Measurements from ENCODE around the gene PDCD1LG2. TPM values are rescaled to one million over a fixed set of nuclear protein-coding genes. Genes with fewer than 3 reads are reported as not detected.

The PDCD1LG2 gene
- polyA plus RNA-seq, 1 donor, result 0.60 TPM

GRCh38 chr9:5554254-5554653, 43.9 kb downstream of the PDCD1LG2 start:
- Histone ChIP-seq H3K36me3 (ENCODE audit: control insufficient read depth, insufficient read depth, low read length) (no peaks in the 10 kb centered on the region), H3K4me1 (ENCODE audit: control insufficient read depth, insufficient read depth, low read length) (no peaks in the 10 kb centered on the region), H3K27me3 (ENCODE audit: control insufficient read depth, insufficient read depth, low read length) (no peaks in the 10 kb centered on the region), H3K9me3 (ENCODE audit: control insufficient read depth, low read depth, low read length) (no peaks in the 10 kb centered on the region), H3K27ac (ENCODE audit: low read length) (no peak overlapping the region), H3K4me3 (ENCODE audit: low read length) (no peak overlapping the region)
- WGBS (ENCODE audit: insufficient coverage, low lambda C conversion rate), result no CpG with 5 or more reads among the region's 4 CpGs
- DNase-seq, result no peak

- Histone ChIP-seq H3K4me3 (ENCODE audit: low read length) (no peak overlapping the region), H3K36me3 (ENCODE audit: control insufficient read depth, insufficient read depth, low read length) (no peaks in the 10 kb centered on the region), H3K27ac (ENCODE audit: low read length) (no peak overlapping the region), H3K9me3 (ENCODE audit: control insufficient read depth, low read depth, low read length) (no peaks in the 10 kb centered on the region), H3K27me3 (ENCODE audit: control insufficient read depth, insufficient read depth, low read length) (no peaks in the 10 kb centered on the region), H3K4me1 (ENCODE audit: control insufficient read depth, insufficient read depth, low read length) (no peaks in the 10 kb centered on the region)
- no CpG with 5 or more reads among the region's 5 CpGs for WGBS (ENCODE audit: insufficient coverage, low lambda C conversion rate)
- DNase-seq, result no peak
Measured at GRCh38 chr9:5556101-5556705, 45.9 kb downstream of the PDCD1LG2 start.

- Histone ChIP-seq H3K9me3 (ENCODE audit: control insufficient read depth, low read depth, low read length) (no peaks in the 10 kb centered on the region), H3K4me1 (ENCODE audit: control insufficient read depth, insufficient read depth, low read length) (no peaks in the 10 kb centered on the region), H3K27me3 (ENCODE audit: control insufficient read depth, insufficient read depth, low read length) (no peaks in the 10 kb centered on the region), H3K36me3 (ENCODE audit: control insufficient read depth, insufficient read depth, low read length) (no peaks in the 10 kb centered on the region), H3K4me3 (ENCODE audit: low read length) (no peak overlapping the region), H3K27ac (ENCODE audit: low read length) (no peak overlapping the region)
- no CpG with 5 or more reads among the region's 7 CpGs for WGBS (ENCODE audit: insufficient coverage, low lambda C conversion rate)
- no peak for DNase-seq
Measured at GRCh38 chr9:5557606-5558587, 47.6 kb downstream of the PDCD1LG2 start.

GRCh38 chr9:5559659-5560058, 49.3 kb downstream of the PDCD1LG2 start:
- Histone ChIP-seq H3K36me3 (ENCODE audit: control insufficient read depth, insufficient read depth, low read length) (no peaks in the 10 kb centered on the region), H3K9me3 (ENCODE audit: control insufficient read depth, low read depth, low read length) (no peaks in the 10 kb centered on the region), H3K27ac (ENCODE audit: low read length) (no peak overlapping the region), H3K27me3 (ENCODE audit: control insufficient read depth, insufficient read depth, low read length) (no peaks in the 10 kb centered on the region), H3K4me3 (ENCODE audit: low read length) (no peak overlapping the region), H3K4me1 (ENCODE audit: control insufficient read depth, insufficient read depth, low read length) (no peaks in the 10 kb centered on the region)
- WGBS (ENCODE audit: insufficient coverage, low lambda C conversion rate), result 78% methylated on average over 1 of the region's 2 CpGs
- DNase-seq, result no peak

- H3K9me3 ChIP-seq (ENCODE audit: control insufficient read depth, low read depth, low read length), result no peaks in the 10 kb centered on the region
- no peak overlapping the region for H3K4me3 ChIP-seq (ENCODE audit: low read length)
- H3K36me3 ChIP-seq (ENCODE audit: control insufficient read depth, insufficient read depth, low read length), result no peaks in the 10 kb centered on the region
- H3K27ac ChIP-seq (ENCODE audit: low read length), result no peak overlapping the region
- WGBS (ENCODE audit: insufficient coverage, low lambda C conversion rate), result 100% methylated on average over 1 of the region's 4 CpGs
- no peaks in the 10 kb centered on the region for H3K4me1 ChIP-seq (ENCODE audit: control insufficient read depth, insufficient read depth, low read length)
- no peak for DNase-seq
- no peaks in the 10 kb centered on the region for H3K27me3 ChIP-seq (ENCODE audit: control insufficient read depth, insufficient read depth, low read length)
Measured at GRCh38 chr9:5560443-5561100, 50.2 kb downstream of the PDCD1LG2 start.

GRCh38 chr9:5561828-5562488, 51.6 kb downstream of the PDCD1LG2 start:
- Histone ChIP-seq H3K27ac (ENCODE audit: low read length) (no peak overlapping the region), H3K4me1 (ENCODE audit: control insufficient read depth, insufficient read depth, low read length) (no peaks in the 10 kb centered on the region), H3K36me3 (ENCODE audit: control insufficient read depth, insufficient read depth, low read length) (no peaks in the 10 kb centered on the region), H3K27me3 (ENCODE audit: control insufficient read depth, insufficient read depth, low read length) (no peaks in the 10 kb centered on the region), H3K9me3 (ENCODE audit: control insufficient read depth, low read depth, low read length) (no peaks in the 10 kb centered on the region), H3K4me3 (ENCODE audit: low read length) (no peak overlapping the region)
- DNase-seq, result no peak
- WGBS (ENCODE audit: insufficient coverage, low lambda C conversion rate), result 100% methylated on average over 1 of the region's 1 CpG

GRCh38 chr9:5562806-5563416, 52.6 kb downstream of the PDCD1LG2 start:
- Histone ChIP-seq H3K4me1 (ENCODE audit: control insufficient read depth, insufficient read depth, low read length) (no peaks in the 10 kb centered on the region), H3K27me3 (ENCODE audit: control insufficient read depth, insufficient read depth, low read length) (no peaks in the 10 kb centered on the region), H3K36me3 (ENCODE audit: control insufficient read depth, insufficient read depth, low read length) (no peaks in the 10 kb centered on the region), H3K9me3 (ENCODE audit: control insufficient read depth, low read depth, low read length) (no peaks in the 10 kb centered on the region), H3K4me3 (ENCODE audit: low read length) (no peak overlapping the region), H3K27ac (ENCODE audit: low read length) (no peak overlapping the region)
- no peak for DNase-seq
- 88% methylated on average over 2 of the region's 5 CpGs for WGBS (ENCODE audit: insufficient coverage, low lambda C conversion rate)

- H3K9me3 ChIP-seq (ENCODE audit: control insufficient read depth, low read depth, low read length), result no peaks in the 10 kb centered on the region
- no peaks in the 10 kb centered on the region for H3K36me3 ChIP-seq (ENCODE audit: control insufficient read depth, insufficient read depth, low read length)
- H3K4me3 ChIP-seq (ENCODE audit: low read length), result no peak overlapping the region
- no peaks in the 10 kb centered on the region for H3K27me3 ChIP-seq (ENCODE audit: control insufficient read depth, insufficient read depth, low read length)
- DNase-seq, result no peak
- H3K27ac ChIP-seq (ENCODE audit: low read length), result no peak overlapping the region
- no peaks in the 10 kb centered on the region for H3K4me1 ChIP-seq (ENCODE audit: control insufficient read depth, insufficient read depth, low read length)
- WGBS (ENCODE audit: insufficient coverage, low lambda C conversion rate), result 82% methylated on average over 2 of the region's 2 CpGs
Measured at GRCh38 chr9:5563417-5563815, 53.1 kb downstream of the PDCD1LG2 start.

GRCh38 chr9:5563886-5564285, 53.6 kb downstream of the PDCD1LG2 start:
- Histone ChIP-seq H3K36me3 (ENCODE audit: control insufficient read depth, insufficient read depth, low read length) (no peaks in the 10 kb centered on the region), H3K9me3 (ENCODE audit: control insufficient read depth, low read depth, low read length) (no peaks in the 10 kb centered on the region), H3K4me3 (ENCODE audit: low read length) (no peak overlapping the region), H3K4me1 (ENCODE audit: control insufficient read depth, insufficient read depth, low read length) (no peaks in the 10 kb centered on the region), H3K27me3 (ENCODE audit: control insufficient read depth, insufficient read depth, low read length) (no peaks in the 10 kb centered on the region), H3K27ac (ENCODE audit: low read length) (no peak overlapping the region)
- no peak for DNase-seq

All from large intestine (tissue), 3 donors.